Anterior cingulate cortex (tissue), 58 donors: ENCODE measurements around the gene EFEMP1.

ENCODE experiments used
- DNase-seq, 58 donors: peaks; one replicate each; lab custom pipeline; 2025; lab: John Stamatoyannopoulos, UW

EFEMP1 gene

DNA sequence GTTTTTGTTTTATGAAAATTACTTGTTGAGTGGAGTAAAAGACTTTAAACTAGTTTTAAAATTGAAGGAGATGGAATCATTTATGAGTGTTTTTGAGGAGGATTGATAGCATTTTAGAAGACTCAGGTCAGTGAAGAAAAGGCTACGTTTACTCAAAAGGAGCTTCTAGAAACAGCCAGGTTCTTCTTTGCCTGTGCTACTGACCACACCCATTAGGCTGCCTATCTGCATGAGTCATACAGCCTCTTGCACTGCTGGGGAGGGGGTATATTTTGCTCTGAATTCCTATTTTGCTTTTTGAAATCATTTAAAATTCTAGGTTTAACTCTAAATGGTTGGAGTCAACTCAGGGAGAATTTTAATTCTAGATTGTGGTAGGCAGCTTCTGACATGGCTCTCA, 22.3 kb downstream of the EFEMP1 start:
- no peak for DNase-seq

DNA sequence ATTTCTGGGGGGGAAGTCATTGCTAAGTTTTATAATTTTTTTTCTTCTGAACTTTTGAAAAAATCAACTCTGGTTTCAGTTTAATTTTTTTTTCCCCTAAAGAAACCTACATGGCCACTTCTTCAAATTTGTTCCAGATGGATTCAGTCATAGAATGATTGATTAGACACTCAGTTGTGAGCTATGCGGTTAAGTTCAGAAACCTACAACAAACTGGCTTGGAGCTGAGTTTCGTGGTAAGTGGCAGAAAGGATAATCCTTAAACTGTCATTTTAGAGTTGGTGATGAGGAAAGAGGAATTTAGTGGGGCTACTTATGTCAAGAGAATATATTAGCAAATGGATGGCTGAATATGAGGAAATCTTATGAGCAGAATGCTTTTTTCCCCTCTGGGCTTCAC, 23.7 kb downstream of the EFEMP1 start:
- DNase-seq: no peak

DNA sequence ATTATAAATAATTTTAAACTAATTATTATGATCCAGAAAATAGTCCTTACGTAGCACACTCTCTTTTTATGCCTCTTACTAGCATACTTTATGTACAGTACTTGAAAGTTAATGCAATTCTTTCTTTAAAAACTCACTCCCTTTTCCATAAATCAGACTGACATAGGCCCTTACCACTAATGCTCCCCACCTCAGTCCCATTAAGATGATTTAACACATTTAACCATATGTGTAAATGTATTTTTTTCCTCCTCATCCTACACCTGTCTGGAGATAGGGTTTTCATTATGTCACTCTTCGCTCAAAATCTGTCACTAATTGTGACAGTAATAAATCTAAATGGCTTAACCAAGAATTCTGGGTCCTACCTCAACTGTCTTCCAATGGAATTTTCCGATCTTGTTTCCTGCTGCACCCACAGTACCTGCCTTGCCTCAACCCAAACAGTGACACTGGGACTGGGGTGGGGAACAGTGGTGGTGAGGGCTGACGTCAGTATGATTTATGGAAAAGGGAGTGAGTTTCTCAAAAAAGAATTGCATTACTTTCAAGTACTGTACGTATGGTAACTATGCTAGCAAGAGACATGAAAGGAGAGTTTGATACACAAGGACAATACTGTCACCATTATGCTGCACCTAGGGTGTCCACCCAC, 25.1 kb downstream of the EFEMP1 start:
- no peak for DNase-seq

DNA sequence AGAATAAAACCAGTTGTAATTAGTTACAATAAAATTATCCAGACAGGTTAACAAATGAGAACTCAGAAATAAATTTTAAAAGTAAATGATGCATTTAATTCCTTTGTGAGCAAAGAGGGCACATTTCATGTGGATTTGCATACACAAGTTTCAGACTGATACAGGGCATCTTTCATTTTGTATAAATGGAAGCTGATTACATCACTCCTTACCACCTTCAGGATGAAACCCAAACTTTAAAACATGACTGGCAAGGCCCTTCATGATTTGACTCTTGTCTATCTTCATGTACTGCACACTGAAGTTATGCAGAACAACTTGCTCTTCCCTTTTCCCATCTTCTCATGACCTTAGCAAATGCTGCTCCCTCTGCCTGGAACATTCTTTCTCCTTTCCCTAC, 26.9 kb downstream of the EFEMP1 start:
- no peak for DNase-seq

DNA sequence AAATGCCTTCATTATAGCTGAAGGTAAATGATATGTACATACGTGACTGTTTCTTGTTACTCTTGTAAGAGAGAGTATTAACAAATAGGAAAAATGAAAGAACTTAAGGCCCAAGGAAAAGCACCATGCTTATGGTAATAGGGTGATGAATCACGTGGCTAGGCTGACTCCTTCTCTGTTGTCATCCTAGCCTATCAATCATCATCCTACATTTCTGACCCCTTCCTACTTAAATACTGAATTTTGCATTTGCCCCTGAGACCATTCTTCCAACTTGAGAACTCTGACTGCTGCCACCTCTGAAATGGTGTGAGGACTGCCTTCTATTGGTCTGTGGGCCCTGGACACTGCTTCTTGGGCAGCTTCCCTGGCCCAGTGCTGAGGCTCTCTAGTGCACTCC, 28.9 kb downstream of the EFEMP1 start:
- DNase-seq: no peak

DNA sequence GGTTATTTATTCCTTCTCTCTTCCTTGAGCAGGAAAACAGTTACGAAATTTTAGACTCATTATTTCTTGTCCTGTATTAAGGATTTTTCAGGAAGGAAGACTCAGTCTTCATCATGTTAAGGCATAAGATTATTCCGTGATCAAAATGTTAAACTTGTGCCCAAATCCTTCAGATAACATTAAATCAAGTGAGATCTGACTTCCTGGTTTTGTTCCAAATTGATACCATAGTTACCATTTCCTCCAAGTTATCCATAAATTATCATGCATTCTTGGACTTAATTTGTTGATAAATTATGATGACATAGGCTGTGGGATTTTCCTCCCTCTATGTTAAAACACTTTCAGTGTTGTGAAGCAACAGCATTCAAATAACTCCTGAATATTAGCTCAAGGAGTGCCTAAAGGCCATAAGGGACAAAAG, 31.9 kb downstream of the EFEMP1 start:
- no peak for DNase-seq

DNA sequence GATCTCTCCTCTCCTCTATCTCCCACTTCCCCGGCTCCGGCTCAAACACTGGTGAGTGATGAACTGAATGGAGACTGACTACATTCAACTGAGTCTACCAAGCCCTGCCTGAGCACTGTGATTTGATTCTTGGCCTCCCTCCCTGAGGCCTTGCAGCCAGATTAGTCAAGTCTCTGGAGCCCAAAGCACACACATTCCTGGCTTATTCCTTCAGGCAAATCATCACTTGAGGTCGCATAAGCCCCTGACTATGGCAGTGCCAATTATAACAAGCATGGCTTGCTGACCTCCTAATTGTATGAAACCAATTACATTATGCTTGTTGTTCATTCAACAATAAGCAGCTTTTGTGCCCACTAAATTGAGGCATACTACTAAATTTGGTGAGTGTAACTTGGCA, 34.6 kb downstream of the EFEMP1 start:
- DNase-seq: peak in 20 of 58 donors; percentile 2 to 49 (median 10)

DNA sequence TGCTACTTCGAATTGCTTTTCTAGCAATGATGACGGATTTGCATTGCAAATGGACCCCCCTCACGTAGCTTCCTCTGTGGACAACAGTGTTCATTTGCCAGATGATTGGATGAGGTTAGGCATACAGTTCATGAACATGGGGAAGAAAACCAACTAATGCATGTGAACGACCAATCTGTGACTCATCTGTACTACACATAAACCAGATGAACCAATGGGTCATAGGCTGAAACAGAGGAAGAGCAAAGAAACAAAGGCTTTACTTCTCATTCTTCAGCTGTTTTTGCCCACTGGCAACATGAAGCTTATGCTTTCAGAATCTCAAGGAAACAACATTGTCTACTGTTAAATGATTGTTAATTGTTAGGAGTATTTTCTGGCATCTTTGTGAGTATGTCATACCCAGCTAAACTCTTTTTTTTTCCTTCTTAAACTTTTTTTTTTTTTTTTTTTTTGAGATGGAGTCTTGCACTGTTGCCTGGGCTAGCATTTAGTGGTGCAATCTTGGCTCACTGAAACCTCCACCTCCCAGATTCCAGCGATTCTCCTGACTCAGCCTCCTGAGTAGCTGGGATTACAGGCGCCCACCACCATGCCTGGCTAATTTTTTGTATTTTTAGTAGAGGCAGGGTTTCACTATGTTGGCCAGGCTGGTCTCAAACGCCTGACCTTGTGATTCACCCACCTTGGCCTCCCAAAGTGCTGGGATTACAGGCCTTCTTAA, 35.5 kb downstream of the EFEMP1 start:
- no peak for DNase-seq

DNA sequence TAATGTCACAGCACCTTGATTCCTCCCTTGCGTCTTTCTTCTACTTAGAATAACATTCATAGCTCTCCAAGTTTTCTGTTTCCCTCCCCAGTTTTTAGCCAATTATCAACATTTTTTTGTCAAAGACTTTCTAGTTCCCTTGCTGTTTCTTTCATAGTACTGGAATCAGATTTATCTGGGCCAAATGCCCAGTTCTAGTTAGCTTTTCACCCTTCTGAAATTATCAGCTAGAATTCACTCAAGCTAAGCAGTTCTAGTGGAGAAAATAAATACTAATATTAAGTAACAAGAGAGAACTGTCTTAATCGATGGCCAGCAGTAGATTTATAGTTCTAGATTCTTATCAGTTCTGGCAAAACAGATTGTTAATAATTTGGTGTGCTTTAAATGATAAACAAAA, 36.2 kb downstream of the EFEMP1 start:
- DNase-seq: no peak

DNA sequence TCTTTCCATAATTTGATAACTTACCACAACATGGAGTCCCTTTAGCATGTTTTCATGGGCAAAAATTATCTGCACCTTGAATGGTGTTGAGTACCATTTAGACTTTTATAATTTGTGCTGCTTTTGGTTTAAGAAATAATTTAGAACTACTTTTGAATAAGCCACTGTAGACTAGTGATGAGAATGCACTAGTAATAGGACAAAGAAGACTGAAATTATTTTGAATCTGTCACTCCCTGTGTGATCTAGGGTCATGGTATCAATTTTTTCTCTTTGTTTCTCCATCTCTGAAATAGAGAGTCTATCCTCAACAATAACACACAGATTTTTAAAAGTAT, 37.7 kb downstream of the EFEMP1 start:
- DNase-seq: no peak

DNA sequence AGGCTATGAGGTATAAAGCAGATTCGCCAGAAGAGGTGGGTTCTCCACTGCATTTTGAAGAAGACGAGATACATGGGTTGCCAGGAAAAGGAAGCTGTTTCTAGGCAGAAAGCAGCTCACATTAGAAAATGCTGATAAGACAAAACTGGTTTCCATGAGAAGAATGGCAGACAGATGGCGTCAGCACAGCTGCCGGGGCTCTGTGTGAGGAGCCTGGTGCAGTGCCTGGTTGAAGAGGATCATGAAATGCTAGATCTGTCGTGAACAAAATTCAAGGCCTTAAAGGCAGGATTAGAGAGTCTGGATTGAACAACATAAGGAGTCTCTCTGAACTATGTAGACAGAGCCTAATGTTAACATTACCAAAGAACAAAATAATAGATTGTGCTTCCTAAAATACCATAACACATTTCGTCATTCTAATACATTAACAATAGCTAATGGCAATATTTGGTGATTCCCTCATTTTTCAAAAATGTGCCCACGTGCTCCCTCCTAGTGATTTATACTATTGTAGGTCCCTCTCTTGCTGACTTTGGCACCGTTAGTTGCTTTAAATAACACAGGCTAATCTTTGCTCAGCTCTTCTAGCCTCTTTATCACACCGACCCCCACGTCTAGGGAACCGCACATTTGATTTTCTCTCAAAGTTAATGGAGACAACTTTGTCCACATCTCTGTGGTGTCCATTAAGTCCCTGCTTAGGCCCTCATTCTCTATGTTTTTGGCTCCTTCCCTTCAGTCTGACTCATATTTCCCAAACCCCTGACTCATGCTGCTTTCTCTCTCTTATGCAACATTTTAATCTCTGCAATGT, 38.2 kb downstream of the EFEMP1 start:
- no peak for DNase-seq

DNA sequence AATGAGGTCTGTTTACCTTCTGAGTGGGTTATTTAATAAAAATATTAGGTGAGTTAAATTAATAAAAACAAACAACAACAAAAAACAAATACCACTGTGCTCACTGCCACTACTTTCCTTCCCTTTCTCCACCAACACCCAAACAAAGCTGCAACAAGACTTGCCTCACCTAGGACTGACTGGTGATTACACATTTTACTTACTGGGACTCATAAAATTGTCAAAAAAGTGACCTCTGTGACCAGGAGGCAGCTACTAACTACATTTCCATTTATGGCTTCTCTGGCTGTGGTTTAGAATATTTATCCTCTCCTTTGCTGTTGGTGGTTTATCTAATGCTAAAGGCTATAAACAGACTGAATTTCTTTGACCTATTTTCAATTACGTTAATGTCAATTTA, 39.8 kb downstream of the EFEMP1 start:
- DNase-seq: no peak

DNA sequence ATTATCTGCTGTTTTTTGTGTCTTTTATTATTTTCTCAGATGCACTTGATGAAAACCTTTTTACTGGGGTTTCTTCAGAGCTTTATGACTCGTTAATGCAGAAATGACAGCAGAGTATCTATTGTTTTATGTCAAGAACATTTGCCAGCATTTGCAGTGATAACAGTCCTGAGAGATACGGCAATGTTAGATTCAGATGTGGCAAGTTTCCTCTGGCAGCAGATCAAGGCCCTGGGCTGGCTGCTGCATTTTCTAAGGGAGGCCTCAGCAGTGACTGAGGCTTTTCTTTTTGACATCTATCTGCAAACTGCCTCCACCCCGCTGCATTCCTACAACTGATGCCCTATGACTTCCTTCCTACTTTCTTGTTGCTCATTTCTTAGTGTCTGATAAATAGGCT, 40.2 kb downstream of the EFEMP1 start:
- no peak for DNase-seq

DNA sequence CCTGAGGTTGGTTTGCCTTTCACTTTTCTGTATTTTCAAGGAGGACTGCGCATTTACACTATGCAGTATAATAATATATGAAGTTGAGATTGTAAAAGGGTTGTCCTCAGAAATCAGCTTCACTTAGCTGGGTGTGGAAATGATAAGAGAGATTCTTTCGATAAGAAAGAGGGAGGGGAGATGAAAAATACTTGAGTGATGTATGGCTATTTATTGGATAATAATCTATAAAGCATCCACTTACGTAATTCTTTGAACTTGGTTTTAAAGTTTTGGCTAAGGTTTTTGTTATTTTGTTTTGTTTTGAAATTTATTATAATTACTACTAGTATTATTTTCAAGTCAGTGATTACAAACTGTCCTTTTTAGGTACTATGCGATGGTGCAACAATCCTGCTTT, 40.6 kb downstream of the EFEMP1 start:
- no peak for DNase-seq

DNA sequence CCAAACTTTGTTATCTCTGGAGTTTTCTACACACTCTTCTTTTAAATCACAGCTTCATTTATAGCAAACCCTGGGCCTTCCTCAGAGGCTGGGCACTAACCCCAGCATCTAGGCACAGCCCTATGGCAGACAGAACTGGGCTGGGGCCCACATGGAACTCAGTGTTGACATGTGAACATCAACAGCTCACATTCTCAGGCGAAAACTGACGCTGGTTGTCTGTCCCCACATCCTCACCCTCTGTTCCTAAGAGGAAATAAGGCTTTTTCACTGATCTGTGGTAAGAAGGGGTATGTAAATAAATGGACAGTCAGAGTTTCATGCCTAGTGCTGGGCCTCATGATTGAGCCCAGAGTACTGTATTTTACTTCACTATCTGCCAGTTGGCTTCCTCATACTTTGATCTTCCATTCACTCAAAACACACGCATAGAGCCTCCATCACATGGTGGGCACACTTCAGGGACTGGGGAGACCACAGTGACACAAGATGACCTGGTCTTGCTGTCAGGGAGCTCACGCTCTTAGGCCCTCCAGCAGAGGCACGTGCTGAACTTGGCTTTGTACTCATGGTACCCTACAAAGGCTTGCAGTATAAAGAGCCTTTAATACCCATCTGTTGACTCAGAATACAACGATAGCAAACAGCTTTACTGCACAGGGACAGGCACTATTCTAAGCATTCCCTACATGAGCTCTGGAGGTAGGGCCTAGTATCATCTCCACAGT, 43.0 kb downstream of the EFEMP1 start:
- DNase-seq: no peak

DNA sequence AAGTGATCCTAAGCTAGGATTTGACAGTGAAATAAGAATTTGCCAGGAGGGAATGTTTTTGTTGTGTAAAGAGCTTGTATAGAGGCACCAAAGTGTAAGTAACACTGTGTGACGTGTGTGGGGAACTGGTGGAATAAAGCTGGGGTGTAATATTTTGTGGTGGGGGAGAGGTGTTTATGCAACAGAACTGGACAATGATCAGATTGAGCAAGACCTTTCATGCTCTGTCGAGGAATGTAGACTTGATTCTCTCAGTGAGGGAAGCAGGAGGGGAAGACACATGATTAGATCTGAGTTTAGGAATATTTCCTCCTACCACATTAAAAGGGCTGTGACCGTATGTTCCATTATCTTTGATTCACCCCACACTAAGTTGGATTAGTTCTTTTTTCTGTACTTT, 43.6 kb downstream of the EFEMP1 start:
- no peak for DNase-seq

DNA sequence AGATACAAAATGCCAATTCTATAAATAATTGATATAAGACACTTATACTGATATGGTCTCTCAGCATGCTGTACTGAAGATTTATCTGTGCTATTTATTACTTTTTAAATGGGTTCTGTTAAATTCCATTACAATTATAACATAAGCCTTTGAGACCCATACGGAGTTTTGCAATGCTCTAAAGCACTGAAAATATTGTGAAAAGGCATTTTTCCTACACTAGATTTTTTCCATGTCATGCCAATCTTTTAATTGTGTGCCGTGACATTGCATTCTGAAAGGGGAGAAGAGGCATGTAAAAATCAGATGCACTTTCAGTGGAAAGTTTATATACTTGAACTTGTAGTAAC, 46.5 kb downstream of the EFEMP1 start:
- no peak for DNase-seq

DNA sequence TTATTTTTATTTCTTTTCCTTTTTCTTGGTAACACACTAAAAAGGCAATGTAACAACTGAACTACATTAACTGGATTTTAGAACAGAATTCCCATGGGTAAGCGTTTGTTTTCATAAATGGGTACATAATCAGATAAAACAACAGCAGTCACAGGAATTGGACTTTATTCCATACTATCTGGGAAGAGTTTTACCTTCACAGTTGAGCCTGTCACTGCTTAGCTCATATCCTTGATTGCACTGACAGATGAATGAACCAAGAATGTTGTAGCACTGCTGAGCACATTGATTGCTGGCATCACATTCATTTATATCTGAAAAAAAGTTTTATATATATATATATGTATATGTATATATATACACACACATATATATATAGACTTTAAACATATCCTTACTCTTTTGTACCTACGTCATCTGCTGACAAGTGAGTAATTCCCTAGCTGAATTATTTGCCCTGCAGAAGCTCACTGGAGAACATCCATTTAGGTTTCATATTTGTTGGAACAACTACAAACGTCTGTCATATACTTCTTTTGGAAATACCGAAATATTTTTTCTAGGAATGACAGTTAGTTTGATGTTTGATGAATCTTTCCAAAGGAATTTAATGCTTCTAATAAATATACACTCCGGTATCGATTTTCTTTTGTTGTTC, 47.0 kb downstream of the EFEMP1 start:
- no peak for DNase-seq

DNA sequence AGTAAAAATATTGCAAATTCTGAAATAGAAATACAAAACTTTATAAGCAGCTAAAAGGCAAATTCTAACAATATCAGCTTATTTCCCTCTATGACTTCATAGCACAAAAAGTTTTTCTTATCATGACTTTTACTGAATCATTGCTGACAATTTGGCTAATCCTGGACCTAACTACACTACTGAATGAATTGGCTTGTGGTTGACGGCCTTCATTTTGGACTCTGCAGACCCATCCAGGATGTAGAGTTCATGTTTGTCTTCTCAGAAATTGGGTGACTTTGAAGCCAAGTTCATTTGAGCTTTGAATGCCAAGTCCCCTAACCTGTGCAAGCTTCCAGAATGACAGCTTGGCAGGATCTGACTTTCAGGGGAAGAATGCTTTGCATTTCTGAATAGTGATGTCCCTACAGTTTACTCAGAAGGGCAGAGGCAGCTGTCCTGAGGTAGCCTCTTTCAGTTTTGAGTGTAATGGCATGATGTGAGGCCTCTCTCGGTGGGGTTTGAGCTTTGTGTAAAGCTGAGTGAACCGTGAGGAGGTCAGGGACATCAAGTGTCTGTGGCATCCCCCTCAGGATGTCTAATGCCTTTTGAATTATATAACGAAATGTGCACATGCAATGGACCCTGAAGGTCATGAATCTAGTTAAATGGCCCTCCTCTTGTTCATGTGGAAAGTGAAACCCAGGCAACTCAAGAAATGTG, 48.0 kb downstream of the EFEMP1 start:
- DNase-seq: no peak

DNA sequence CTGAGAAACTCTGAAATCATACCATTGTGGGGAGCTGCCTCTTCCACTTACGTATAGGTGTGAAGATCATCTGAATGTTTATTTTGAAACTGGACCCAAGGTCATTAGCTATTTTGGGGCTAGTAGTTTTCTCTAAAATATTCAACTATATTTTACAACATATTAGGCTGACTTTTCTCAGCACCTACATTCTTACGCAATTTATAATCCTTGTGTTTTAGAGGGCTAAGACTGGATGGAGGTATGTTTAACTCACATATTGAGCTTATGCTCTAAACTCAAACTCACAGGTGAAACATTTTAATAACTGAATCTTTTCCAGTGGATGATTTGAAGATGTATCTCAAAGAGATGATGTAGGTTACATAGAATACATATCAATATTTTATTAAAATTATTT, 49.2 kb downstream of the EFEMP1 start:
- DNase-seq: no peak
